Bronchial epithelial cell (primary cell): ENCODE data around the gene CROT. TPM values are rescaled to one million over a fixed set of nuclear protein-coding genes. Genes with fewer than 3 reads are reported as not detected.

Experiments used
- DNase-seq: peaks from one replicate; pipeline ENCODE4 v3.0.0-alpha.2; 2010; ENCODE audit warnings: low read depth
- FAIRE-seq: peaks from 2 replicates; lab custom pipeline; 2011; peaks lifted over from hg19 to GRCh38; lab: Jason Lieb, UNC
- H3K27me3 ChIP-seq: 2 replicates; pipeline ENCODE4 v1.5.1; 2011; ENCODE audit warnings: low read length; ENCODE audit not compliant: control insufficient read depth, insufficient read depth
- H3K36me3 ChIP-seq: 2 replicates; pipeline ENCODE4 v1.5.1; 2011; ENCODE audit warnings: low read length; ENCODE audit not compliant: control insufficient read depth, insufficient read depth
- H3K4me3 ChIP-seq: 2 replicates; pipeline ENCODE4 v1.5.1; 2011; ENCODE audit warnings: mild to moderate bottlenecking, low read depth, low read length, control low read depth
- total RNA-seq: library from RNA; depleted of rRNA; stranded (reverse); fragments of >200 nt; gene quantifications from 2 replicates; pipeline ENCODE4 v1.2.1, GENCODE V29; 2014
- TF ChIP-seq, protein P1 (sequence below): IDR thresholded peaks from 2 replicates; pipeline ENCODE4 v1.5.1; 2011; ENCODE audit warnings: mild to moderate bottlenecking, moderate library complexity, low read length, control low read depth, inconsistent platforms; ENCODE audit not compliant: insufficient read depth, severe bottlenecking

CROT gene
- total RNA-seq, 1 donor from 2014 or later = 12.9 TPM

DNA sequence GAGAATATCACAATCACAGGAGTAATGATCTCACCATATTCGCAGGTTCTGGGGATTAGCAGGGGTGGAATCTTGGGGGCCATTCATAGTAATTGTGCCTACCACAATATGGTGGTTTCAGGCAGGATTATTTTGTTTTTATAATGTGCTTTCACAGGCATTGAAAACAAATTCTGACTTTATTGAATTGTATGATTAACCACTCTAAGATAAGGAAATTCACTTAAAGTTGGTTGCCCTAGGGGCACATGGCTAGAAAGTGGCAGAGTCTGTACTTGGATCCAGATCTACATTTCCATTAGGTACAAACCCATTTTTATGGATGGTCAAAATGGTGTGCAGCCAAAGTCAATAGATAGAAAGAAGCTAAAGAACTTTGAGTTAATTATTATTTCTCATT lies 1.7 kb downstream of the CROT start:
- no peaks in the 10 kb centered on the region for H3K27me3 ChIP-seq
- no peak for FAIRE-seq
- H3K4me3 ChIP-seq = no peak overlapping the region
- TF ChIP-seq, protein P1, sequence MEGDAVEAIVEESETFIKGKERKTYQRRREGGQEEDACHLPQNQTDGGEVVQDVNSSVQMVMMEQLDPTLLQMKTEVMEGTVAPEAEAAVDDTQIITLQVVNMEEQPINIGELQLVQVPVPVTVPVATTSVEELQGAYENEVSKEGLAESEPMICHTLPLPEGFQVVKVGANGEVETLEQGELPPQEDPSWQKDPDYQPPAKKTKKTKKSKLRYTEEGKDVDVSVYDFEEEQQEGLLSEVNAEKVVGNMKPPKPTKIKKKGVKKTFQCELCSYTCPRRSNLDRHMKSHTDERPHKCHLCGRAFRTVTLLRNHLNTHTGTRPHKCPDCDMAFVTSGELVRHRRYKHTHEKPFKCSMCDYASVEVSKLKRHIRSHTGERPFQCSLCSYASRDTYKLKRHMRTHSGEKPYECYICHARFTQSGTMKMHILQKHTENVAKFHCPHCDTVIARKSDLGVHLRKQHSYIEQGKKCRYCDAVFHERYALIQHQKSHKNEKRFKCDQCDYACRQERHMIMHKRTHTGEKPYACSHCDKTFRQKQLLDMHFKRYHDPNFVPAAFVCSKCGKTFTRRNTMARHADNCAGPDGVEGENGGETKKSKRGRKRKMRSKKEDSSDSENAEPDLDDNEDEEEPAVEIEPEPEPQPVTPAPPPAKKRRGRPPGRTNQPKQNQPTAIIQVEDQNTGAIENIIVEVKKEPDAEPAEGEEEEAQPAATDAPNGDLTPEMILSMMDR = no peak
- no peak for DNase-seq
- H3K36me3 ChIP-seq = peaks cover 11% of the 10 kb centered on the region

DNA sequence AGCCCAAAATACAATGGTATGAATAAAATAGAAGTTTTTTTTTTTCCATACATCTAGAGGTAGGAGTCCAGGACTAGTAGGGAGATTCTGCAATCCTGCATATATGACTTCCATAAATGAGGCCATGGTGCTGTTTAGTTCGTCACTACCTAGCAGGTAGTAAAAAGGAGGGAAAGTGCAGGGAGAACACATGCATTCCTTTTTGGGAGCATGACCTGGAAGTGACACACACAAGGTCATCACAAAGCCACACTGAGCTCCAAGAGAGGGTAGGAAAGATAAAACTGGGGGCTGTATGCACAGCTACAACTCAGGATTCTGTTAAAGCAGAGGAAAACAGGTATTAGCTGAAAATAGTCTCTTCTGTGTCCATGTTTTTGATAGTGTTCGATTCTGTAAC lies 2.2 kb downstream of the CROT start:
- Histone ChIP-seq H3K27me3 (no peaks in the 10 kb centered on the region), H3K4me3 (no peak overlapping the region), H3K36me3 (peaks cover 12% of the 10 kb centered on the region)
- TF ChIP-seq, protein P1 = no peak
- DNase-seq = no peak
- FAIRE-seq = no peak

DNA sequence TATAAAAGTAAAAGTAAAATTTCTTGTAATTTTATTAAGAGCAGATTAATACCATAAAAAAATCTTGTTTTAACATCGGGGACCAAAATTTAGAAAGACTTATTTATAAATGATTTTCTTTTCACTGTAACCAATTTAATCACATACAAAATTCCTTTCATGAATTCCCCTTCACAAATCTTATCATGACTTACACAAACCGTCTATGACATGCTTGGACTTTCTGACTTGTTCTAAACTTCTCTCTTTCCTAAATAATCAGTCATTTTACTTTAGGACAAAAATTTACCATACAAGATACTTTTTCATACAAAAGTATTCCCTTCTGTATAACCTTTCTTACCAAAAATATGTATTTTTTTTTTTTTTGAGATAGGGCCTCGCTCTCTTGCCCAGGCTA lies 9.3 kb downstream of the CROT start:
- no peak for DNase-seq
- no peaks in the 10 kb centered on the region for H3K27me3 ChIP-seq
- FAIRE-seq = no peak
- TF ChIP-seq, protein P1 = no peak
- H3K4me3 ChIP-seq = no peak overlapping the region
- peaks cover 11% of the 10 kb centered on the region for H3K36me3 ChIP-seq

DNA sequence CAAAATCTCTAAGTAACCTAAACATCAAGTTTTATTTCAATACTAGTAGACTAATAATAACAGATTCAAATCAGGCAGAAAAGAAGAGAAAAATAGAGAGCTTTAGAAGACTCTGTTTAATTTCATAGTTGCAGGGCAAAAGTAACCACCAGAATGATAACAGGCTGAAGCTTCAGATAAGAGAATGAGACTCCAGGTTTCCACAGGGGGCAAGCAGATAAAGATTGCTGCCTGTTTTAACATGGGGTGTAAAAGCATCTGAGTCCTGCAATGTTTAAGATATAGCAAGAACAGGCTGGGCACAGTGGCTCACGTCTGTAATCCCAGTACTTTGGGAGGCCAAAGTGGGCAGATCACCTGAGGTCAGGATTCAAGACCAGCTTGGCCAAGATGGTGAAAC lies 11.0 kb downstream of the CROT start:
- TF ChIP-seq, protein P1 = no peak
- FAIRE-seq = no peak
- peaks cover 8% of the 10 kb centered on the region for H3K36me3 ChIP-seq
- no peaks in the 10 kb centered on the region for H3K27me3 ChIP-seq
- H3K4me3 ChIP-seq = no peak overlapping the region
- DNase-seq = no peak

DNA sequence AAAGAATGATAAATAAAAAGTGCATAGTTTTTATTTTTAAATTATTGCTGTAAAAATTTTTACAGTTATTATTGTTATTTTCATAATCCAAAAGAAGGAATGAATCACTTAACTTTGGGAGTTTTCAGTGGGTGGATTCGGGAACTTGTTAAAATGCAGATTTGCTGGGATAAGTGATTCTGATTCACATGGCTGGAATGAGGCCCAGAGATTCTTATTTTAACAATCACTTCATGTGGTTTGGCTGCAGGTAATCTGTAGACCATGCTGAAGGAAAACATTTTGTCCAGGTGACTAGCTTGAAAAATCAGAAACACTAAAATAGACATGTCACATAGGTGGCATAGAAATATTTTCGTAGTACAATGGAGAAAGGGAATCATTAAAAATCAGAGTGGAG lies 13.9 kb downstream of the CROT start:
- no peak for FAIRE-seq
- Histone ChIP-seq H3K4me3 (no peak overlapping the region), H3K36me3 (peaks cover 2% of the 10 kb centered on the region), H3K27me3 (no peaks in the 10 kb centered on the region)
- TF ChIP-seq, protein P1 = no peak
- peak; percentile 91 for DNase-seq

DNA sequence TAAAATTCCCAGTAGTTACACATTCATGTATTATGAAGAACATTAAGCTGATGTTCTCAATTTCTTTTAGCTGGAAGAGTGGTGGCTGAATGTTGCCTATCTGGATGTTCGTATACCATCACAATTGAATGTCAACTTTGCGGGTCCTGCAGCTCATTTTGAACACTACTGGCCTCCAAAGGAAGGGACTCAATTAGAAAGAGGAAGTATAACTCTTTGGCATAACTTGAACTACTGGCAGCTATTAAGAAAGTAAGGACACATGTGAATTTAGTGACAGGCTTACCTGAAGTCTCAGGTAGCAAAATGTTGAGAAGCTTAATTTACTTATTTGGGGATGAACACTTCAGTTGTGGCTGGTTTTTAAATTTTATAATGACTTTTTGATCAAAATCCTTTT lies 15.9 kb downstream of the CROT start:
- TF ChIP-seq, protein P1 = no peak
- H3K4me3 ChIP-seq = no peak overlapping the region
- DNase-seq (no peak), FAIRE-seq (no peak)
- H3K36me3 ChIP-seq = peaks cover 2% of the 10 kb centered on the region
- no peaks in the 10 kb centered on the region for H3K27me3 ChIP-seq
